BJ (cell line): Measurements from ENCODE around the gene SERPINE2. TPM values are rescaled to one million over a fixed set of nuclear protein-coding genes. Genes with fewer than 3 reads are reported as not detected.
"Not testable (repeated sequence)": the region's sequence is repeated elsewhere in the genome, so short reads cannot be mapped to it uniquely, and the experiment has no call there.

Source experiments
- CTCF ChIA-PET: fragments of 350-600 bp; formaldehyde crosslinking; extraction: SDS; loops from one replicate; lab custom pipeline; 2021; ENCODE audit warnings: antibody characterized with exemption, inconsistent platforms; lab: Yijun Ruan, JAX
- POLR2A ChIA-PET: fragments of 300-600 bp; sonication (Branson Sonifier 250); formaldehyde crosslinking; extraction: SDS; loops from one replicate; lab custom pipeline; 2021; ENCODE audit warnings: antibody characterized with exemption; lab: Charles Lee
- DNase-seq: peaks from one replicate; pipeline ENCODE4 v3.0.0-alpha.2; 2011; ENCODE audit warnings: low read depth
- H3K27me3 ChIP-seq: 2 replicates; pipeline ENCODE4 v1.6.0; 2011; ENCODE audit warnings: low read length; ENCODE audit not compliant: control insufficient read depth, insufficient read depth
- H3K36me3 ChIP-seq: 2 replicates; pipeline ENCODE4 v1.5.1; 2011; ENCODE audit warnings: low read length; ENCODE audit not compliant: control insufficient read depth, insufficient read depth
- H3K4me3 ChIP-seq: 2 replicates; pipeline ENCODE4 v1.5.1; 2011; ENCODE audit warnings: low read depth, mild to moderate bottlenecking, control low read depth, low read length
- CTCF ChIP-seq: IDR thresholded peaks from 2 replicates; pipeline ENCODE4 v1.5.1; 2011; ENCODE audit warnings: low read depth, mild to moderate bottlenecking, control low read depth, inconsistent platforms, low read length, moderate library complexity; ENCODE audit not compliant: insufficient read depth
- polyA plus RNA-seq: library from polyadenylated mRNA; depleted of rRNA; stranded (reverse); fragments of >200 nt; gene quantifications from 2 replicates; pipeline ENCODE4 v1.2.3, GENCODE V29; 2011

SERPINE2 gene
- polyA plus RNA-seq, 1 experiment = 750 TPM

- no peak for TF ChIP-seq CTCF
- Histone ChIP-seq H3K36me3 (peaks cover 13% of the 10 kb centered on the region), H3K27me3 (no peaks in the 10 kb centered on the region), H3K4me3 (no peak overlapping the region)
- no peak for DNase-seq
- POLR2A ChIA-PET = no interaction called here
- CTCF ChIA-PET = interaction anchor here (0.9 to 1.2 kb wide), 2 partner anchors 16 to 39 kb away, joined by 4 to 7 read pairs; no protein-coding TSS in a partner anchor
These were observed 29.3 kb downstream of the SERPINE2 start for GRCh38 chr2:224009605-224010315.

- Histone ChIP-seq H3K36me3 (peaks cover 13% of the 10 kb centered on the region), H3K27me3 (no peaks in the 10 kb centered on the region), H3K4me3 (no peak overlapping the region)
- ChIA-PET POLR2A (no interaction called here), CTCF (interaction anchor here (0.7 to 1.2 kb wide), 3 partner anchors 14 to 274 kb away, joined by 3 to 7 read pairs (median 3); no protein-coding TSS in a partner anchor)
- TF ChIP-seq CTCF = no peak
- DNase-seq = no peak
These were observed 30.3 kb downstream of the SERPINE2 start for GRCh38 chr2:224008702-224009261.

- Histone ChIP-seq H3K36me3 (peaks cover 25% of the 10 kb centered on the region), H3K27me3 (no peaks in the 10 kb centered on the region), H3K4me3 (no peak overlapping the region)
- TF ChIP-seq CTCF = no peak
- no peak for DNase-seq
- ChIA-PET POLR2A (no interaction called here), CTCF (interaction anchor here (1.0 to 2.4 kb wide), 4 partner anchors 11 to 280 kb away, joined by 3 to 10 read pairs (median 4); no protein-coding TSS in a partner anchor)
These were observed 34.9 kb downstream of the SERPINE2 start for GRCh38 chr2:224004105-224004695.

- peaks cover 34% of the 10 kb centered on the region for H3K36me3 ChIP-seq
- CTCF ChIA-PET = interaction anchor here (0.8 to 1.4 kb wide), 2 partner anchors 283 to 287 kb away, joined by 3 read pairs; no protein-coding TSS in a partner anchor
- DNase-seq, H3K27me3 ChIP-seq, POLR2A ChIA-PET, H3K4me3 ChIP-seq: not testable (repeated sequence)
These were observed 38.4 kb downstream of the SERPINE2 start for GRCh38 chr2:224000662-224001061.

- ChIA-PET CTCF (interaction anchor here (1.4 kb wide), 1 partner anchor 288 kb away, joined by 3 read pairs; no protein-coding TSS in a partner anchor), POLR2A (no interaction called here)
- TF ChIP-seq CTCF = no peak
- Histone ChIP-seq H3K4me3 (no peak overlapping the region), H3K27me3 (no peaks in the 10 kb centered on the region), H3K36me3 (peaks cover 38% of the 10 kb centered on the region)
- DNase-seq = no peak
These were observed 39.2 kb downstream of the SERPINE2 start for GRCh38 chr2:223999862-224000261.
